ENCODE measurements around the gene TNFAIP6.

Gene TNFAIP6

DNA sequence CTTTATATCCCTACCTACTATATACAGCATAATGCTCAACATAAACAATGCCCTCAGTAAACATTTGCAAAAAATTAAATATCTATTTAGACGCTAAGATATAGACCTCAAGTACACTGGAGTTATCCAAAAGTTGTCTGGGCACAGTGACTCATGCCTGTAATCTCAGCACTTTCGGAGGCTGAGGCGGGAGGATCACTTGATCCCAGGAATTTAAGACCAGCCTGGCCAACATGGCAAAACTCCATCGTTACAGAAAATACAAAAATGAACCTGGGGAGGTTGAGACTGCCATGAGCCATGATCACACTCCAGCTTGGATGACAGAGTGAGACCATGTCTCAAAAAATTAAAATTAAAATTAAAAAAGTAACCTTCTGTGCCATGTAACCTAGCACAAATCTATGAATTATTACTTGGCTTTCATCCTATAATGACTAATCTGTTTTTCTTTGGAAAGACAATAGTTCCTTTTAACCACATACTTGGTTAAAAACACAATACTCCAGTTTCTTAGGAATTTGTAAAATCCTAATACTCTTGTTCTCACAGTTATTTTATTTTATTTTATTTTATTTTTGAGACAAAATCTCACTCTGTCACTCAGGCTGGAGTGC lies 6.7 kb upstream of the TNFAIP6 start:
- TF ChIP-seq, protein P1, sequence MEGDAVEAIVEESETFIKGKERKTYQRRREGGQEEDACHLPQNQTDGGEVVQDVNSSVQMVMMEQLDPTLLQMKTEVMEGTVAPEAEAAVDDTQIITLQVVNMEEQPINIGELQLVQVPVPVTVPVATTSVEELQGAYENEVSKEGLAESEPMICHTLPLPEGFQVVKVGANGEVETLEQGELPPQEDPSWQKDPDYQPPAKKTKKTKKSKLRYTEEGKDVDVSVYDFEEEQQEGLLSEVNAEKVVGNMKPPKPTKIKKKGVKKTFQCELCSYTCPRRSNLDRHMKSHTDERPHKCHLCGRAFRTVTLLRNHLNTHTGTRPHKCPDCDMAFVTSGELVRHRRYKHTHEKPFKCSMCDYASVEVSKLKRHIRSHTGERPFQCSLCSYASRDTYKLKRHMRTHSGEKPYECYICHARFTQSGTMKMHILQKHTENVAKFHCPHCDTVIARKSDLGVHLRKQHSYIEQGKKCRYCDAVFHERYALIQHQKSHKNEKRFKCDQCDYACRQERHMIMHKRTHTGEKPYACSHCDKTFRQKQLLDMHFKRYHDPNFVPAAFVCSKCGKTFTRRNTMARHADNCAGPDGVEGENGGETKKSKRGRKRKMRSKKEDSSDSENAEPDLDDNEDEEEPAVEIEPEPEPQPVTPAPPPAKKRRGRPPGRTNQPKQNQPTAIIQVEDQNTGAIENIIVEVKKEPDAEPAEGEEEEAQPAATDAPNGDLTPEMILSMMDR (conservative IDR thresholded peaks at IDR 0.05; ENCODE audit: low read length): no peak
- no peak for TF ChIP-seq EZH2phosphoT487 (IDR thresholded peaks at IDR 0.05; ENCODE audit: borderline replicate concordance)
- Histone ChIP-seq H3K4me1 (ENCODE audit: insufficient read depth, low read length, poor library complexity, severe bottlenecking) (no peaks in the 10 kb centered on the region), H3K36me3 (ENCODE audit: insufficient read depth, low read length) (no peaks in the 10 kb centered on the region), H3K9ac (ENCODE audit: low read depth, low read length, poor library complexity, severe bottlenecking) (no peak overlapping the region), H2AFZ (ENCODE audit: low read length) (no peak overlapping the region), H3K79me2 (ENCODE audit: insufficient read depth, low read length) (no peaks in the 10 kb centered on the region), H3K4me2 (ENCODE audit: low read depth, low read length, poor library complexity, severe bottlenecking) (no peak overlapping the region), H3F3A (ENCODE audit: low read depth) (no peaks in the 10 kb centered on the region), H4K20me1 (ENCODE audit: insufficient read depth, low read length, poor library complexity, severe bottlenecking) (no peaks in the 10 kb centered on the region), H3K9me3 (ENCODE audit: insufficient read depth, low read depth, low read length) (no peaks in the 10 kb centered on the region), H3K27me3 (ENCODE audit: insufficient read depth, low read length, poor library complexity, severe bottlenecking) (no peaks in the 10 kb centered on the region), H3K9me2 (replicated peaks; ENCODE audit: low read depth, low read length) (no peaks in the 10 kb centered on the region), H3K4me3 (ENCODE audit: low read length, poor library complexity, severe bottlenecking) (no peak overlapping the region)

DNA sequence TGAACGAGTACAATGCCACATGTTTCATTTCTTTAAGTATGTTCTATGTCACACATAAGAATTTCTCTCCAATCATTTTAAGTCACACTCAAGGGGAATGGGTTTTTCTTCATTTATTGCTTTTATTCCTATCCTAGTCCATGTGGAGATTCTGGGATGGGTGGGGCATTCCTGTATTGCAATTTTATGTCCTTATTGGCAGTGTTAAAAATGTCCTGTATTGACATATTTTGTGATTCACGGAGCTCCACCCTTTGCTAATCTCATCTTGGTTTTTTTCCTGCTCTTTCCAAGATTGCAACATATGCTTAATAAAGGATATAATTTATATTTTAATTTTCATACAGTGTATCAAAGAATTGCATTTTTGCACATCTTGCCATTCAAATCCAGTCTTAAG lies 3.4 kb upstream of the TNFAIP6 start:
- H2AFZ ChIP-seq (ENCODE audit: low read length): no peak overlapping the region
- no peak overlapping the region for H3K4me3 ChIP-seq (ENCODE audit: low read length, poor library complexity, severe bottlenecking)
- no peak for TF ChIP-seq EZH2phosphoT487 (IDR thresholded peaks at IDR 0.05; ENCODE audit: borderline replicate concordance)
- H3K36me3 ChIP-seq (ENCODE audit: insufficient read depth, low read length): no peaks in the 10 kb centered on the region
- H3K9ac ChIP-seq (ENCODE audit: low read depth, low read length, poor library complexity, severe bottlenecking): no peak overlapping the region
- H3K9me2 ChIP-seq (replicated peaks; ENCODE audit: low read depth, low read length): no peaks in the 10 kb centered on the region
- H3K27me3 ChIP-seq (ENCODE audit: insufficient read depth, low read length, poor library complexity, severe bottlenecking): no peaks in the 10 kb centered on the region
- H3K9me3 ChIP-seq (ENCODE audit: insufficient read depth, low read depth, low read length): no peaks in the 10 kb centered on the region
- no peaks in the 10 kb centered on the region for H3K79me2 ChIP-seq (ENCODE audit: insufficient read depth, low read length)
- H3F3A ChIP-seq (ENCODE audit: low read depth): no peaks in the 10 kb centered on the region
- H3K4me1 ChIP-seq (ENCODE audit: insufficient read depth, low read length, poor library complexity, severe bottlenecking): no peaks in the 10 kb centered on the region
- no peaks in the 10 kb centered on the region for H4K20me1 ChIP-seq (ENCODE audit: insufficient read depth, low read length, poor library complexity, severe bottlenecking)
- H3K4me2 ChIP-seq (ENCODE audit: low read depth, low read length, poor library complexity, severe bottlenecking): no peak overlapping the region

DNA sequence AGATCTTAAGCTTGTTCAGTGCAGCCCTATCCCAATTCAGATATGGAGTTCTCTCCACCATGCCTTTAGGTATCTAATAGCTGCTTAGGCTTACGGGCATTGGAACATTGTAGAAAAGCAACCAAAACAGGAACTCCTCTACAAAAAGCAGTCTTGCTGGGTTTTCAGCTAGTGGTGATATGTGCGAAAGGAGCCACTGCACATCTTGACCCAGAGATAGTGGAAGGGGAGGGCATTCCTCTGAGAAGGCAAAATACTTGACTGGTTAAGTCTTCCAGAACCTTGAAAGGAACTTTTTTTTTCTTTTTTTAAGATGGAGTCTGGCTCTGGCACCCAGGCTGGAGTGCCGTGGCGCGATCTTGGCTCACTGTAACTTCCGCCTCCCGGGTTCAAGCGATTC lies 2.6 kb upstream of the TNFAIP6 start:
- Histone ChIP-seq H3K79me2 (ENCODE audit: insufficient read depth, low read length) (no peaks in the 10 kb centered on the region), H3K4me2 (ENCODE audit: low read depth, low read length, poor library complexity, severe bottlenecking) (no peak overlapping the region), H4K20me1 (ENCODE audit: insufficient read depth, low read length, poor library complexity, severe bottlenecking) (no peaks in the 10 kb centered on the region), H3F3A (ENCODE audit: low read depth) (no peaks in the 10 kb centered on the region), H3K4me3 (ENCODE audit: low read length, poor library complexity, severe bottlenecking) (no peak overlapping the region), H3K36me3 (ENCODE audit: insufficient read depth, low read length) (no peaks in the 10 kb centered on the region), H3K9me3 (ENCODE audit: insufficient read depth, low read depth, low read length) (no peaks in the 10 kb centered on the region), H3K4me1 (ENCODE audit: insufficient read depth, low read length, poor library complexity, severe bottlenecking) (no peaks in the 10 kb centered on the region), H3K9ac (ENCODE audit: low read depth, low read length, poor library complexity, severe bottlenecking) (no peak overlapping the region), H3K27me3 (ENCODE audit: insufficient read depth, low read length, poor library complexity, severe bottlenecking) (no peaks in the 10 kb centered on the region), H3K9me2 (replicated peaks; ENCODE audit: low read depth, low read length) (no peaks in the 10 kb centered on the region), H2AFZ (ENCODE audit: low read length) (no peak overlapping the region)
- TF ChIP-seq EZH2phosphoT487 (IDR thresholded peaks at IDR 0.05; ENCODE audit: borderline replicate concordance): no peak
- TF ChIP-seq, protein P1 (conservative IDR thresholded peaks at IDR 0.05; ENCODE audit: low read length): no peak

Measured in Loucy (cell line).